Panc1 (cell line): ENCODE results near the gene TMEM164. TPM values are rescaled to one million over a fixed set of nuclear protein-coding genes. Genes with fewer than 3 reads are reported as not detected.

Experiments
- ATAC-seq: fragments of 200-7000 bp; cut with Tn5 transposase; 2 replicates; pipeline ENCODE4 v1.9.1; 2020; ENCODE audit warnings: mild to moderate bottlenecking, moderate library complexity
- BruUV-seq: library from RNA; stranded (reverse); fragments of 400-500 nt; replicated peaks from 2 replicates; lab custom pipeline; 2021; lab: Mats Ljungman, UMichigan
- CTCF ChIA-PET: fragments of 300-600 bp; sonication (Branson Sonifier 250); formaldehyde crosslinking; loops from one replicate; lab custom pipeline; 2022; ENCODE audit warnings: antibody characterized with exemption; lab: Charles Lee
- POLR2A ChIA-PET: fragments of 300-600 bp; sonication (Branson Sonifier 250); formaldehyde crosslinking; loops from one replicate; lab custom pipeline; 2022; ENCODE audit warnings: antibody characterized with exemption; lab: Charles Lee
- DNase-seq: peaks from one replicate; pipeline ENCODE4 v3.0.0-alpha.2; 2010; ENCODE audit warnings: low read depth, low spot score
- H3K27ac ChIP-seq: 2 replicates; pipeline ENCODE4 v1.5.1; 2011; ENCODE audit warnings: mild to moderate bottlenecking, low read length, inconsistent platforms
- H3K27me3 ChIP-seq: fragments of 200-500 bp; sonication (Bioruptor generic); 2 replicates; pipeline ENCODE4 v1.6.0; 2014; ENCODE audit warnings: low read length, inconsistent platforms; ENCODE audit not compliant: control insufficient read depth, insufficient read depth
- H3K36me3 ChIP-seq: fragments of 200-500 bp; sonication (Bioruptor generic); 2 replicates; pipeline ENCODE4 v1.5.1; 2014; ENCODE audit warnings: inconsistent platforms, mild to moderate bottlenecking, low read length, moderate library complexity; ENCODE audit not compliant: control insufficient read depth, insufficient read depth
- H3K4me1 ChIP-seq: 2 replicates; pipeline ENCODE4 v1.5.1; 2011; ENCODE audit warnings: inconsistent platforms, mild to moderate bottlenecking, low read length, moderate library complexity; ENCODE audit not compliant: control insufficient read depth, insufficient read depth
- H3K4me3 ChIP-seq, 2 experiments: 2 replicates each; pipeline ENCODE4 v1.5.1; 2011 to 2012; ENCODE audit warnings: low read depth in 2 of 2, low read length in 2 of 2, mild to moderate bottlenecking in 2 of 2, inconsistent platforms in 1 of 2, moderate library complexity in 1 of 2
- H3K9me3 ChIP-seq: fragments of 200-500 bp; sonication (Bioruptor generic); 2 replicates; pipeline ENCODE4 v1.5.1; 2014; ENCODE audit warnings: low read depth, mild to moderate bottlenecking, inconsistent platforms, low read length, moderate library complexity; ENCODE audit not compliant: control insufficient read depth, insufficient read depth
- CTCF ChIP-seq: fragments of 450-650 bp; IDR thresholded peaks from 2 replicates; pipeline ENCODE4 v1.5.1; 2017; ENCODE audit warnings: mild to moderate bottlenecking
- POLR2AphosphoS5 ChIP-seq: IDR thresholded peaks from 2 replicates; pipeline ENCODE4 v1.6.1; 2012; ENCODE audit warnings: mild to moderate bottlenecking, low read depth, low read length, moderate library complexity
- REST ChIP-seq, 2 experiments: IDR thresholded peaks; 2 replicates each; pipeline ENCODE4 v1.6.1; 2011 to 2012; ENCODE audit warnings: low read depth in 2 of 2, control low read depth in 1 of 2, low read length in 1 of 2, mild to moderate bottlenecking in 1 of 2, moderate library complexity in 1 of 2; ENCODE audit not compliant: insufficient read depth in 1 of 2
- SIN3A ChIP-seq: IDR thresholded peaks from 2 replicates; pipeline ENCODE4 v1.6.1; 2012; ENCODE audit warnings: low read depth, mild to moderate bottlenecking, low read length, moderate library complexity, borderline replicate concordance; ENCODE audit not compliant: insufficient read depth
- TCF7L2 ChIP-seq: IDR thresholded peaks from 2 replicates; pipeline ENCODE4 v1.6.1; 2011; ENCODE audit warnings: mild to moderate bottlenecking, low read depth, low read length, inconsistent platforms
- in situ Hi-C: cut with HindIII; loops from 2 replicates; pipeline ENCODE4 v1.10.0; 2016; ENCODE audit warnings: low sequenced_read_pairs, low pct_unique_long_range_greater_than_20kb
- intact Hi-C: fragments of 100-400 bp; cut with micrococcal nuclease; formaldehyde crosslinking; loops from one replicate; pipeline ENCODE4 v1.10.0; 2022; ENCODE audit not compliant: unreplicated experiment
- total RNA-seq: library from RNA; stranded (reverse); gene quantifications from one replicate; pipeline ENCODE4 v1.2.1, GENCODE V29; 2021; ENCODE audit not compliant: unreplicated experiment

The TMEM164 gene
- total RNA-seq, 1 experiment from 2014 or later: 32.8 TPM

GRCh38 chrX:110213183-110213582 lies 210.3 kb downstream of the TMEM164 start:
- no TSS peak for BruUV-seq
- Histone ChIP-seq H3K9me3 (no peaks in the 10 kb centered on the region), H3K27ac (no peak overlapping the region), H3K36me3 (no peaks in the 10 kb centered on the region), H3K4me1 (no peaks in the 10 kb centered on the region), H3K4me3 (no peak overlapping the region), H3K27me3 (no peaks in the 10 kb centered on the region)
- TF ChIP-seq CTCF (no peak), TCF7L2 (no peak), POLR2AphosphoS5 (no peak), REST (IDR thresholded peaks at IDR 0.05; ENCODE audit: insufficient read depth in 1 of 2, low read depth in 2 of 2, low read length in 1 of 2) (no peak), SIN3A (no peak)
- DNase-seq: no peak
- intact Hi-C loops (no loop called here), in situ Hi-C loops (no loop called here)
- CTCF ChIA-PET: no interaction called here
- no peak for ATAC-seq
- POLR2A ChIA-PET: no interaction called here

GRCh38 chrX:110214684-110215083 lies 211.8 kb downstream of the TMEM164 start:
- no peaks in the 10 kb centered on the region for H3K4me1 ChIP-seq
- H3K27ac ChIP-seq: no peak overlapping the region
- DNase-seq: no peak
- no peak overlapping the region for H3K4me3 ChIP-seq
- no peaks in the 10 kb centered on the region for H3K27me3 ChIP-seq
- TF ChIP-seq SIN3A (no peak), TCF7L2 (no peak), POLR2AphosphoS5 (no peak), CTCF (no peak), REST (IDR thresholded peaks at IDR 0.05; ENCODE audit: insufficient read depth in 1 of 2, low read depth in 2 of 2, low read length in 1 of 2) (no peak)
- H3K9me3 ChIP-seq: no peaks in the 10 kb centered on the region
- no peak for ATAC-seq
- CTCF ChIA-PET: no interaction called here
- H3K36me3 ChIP-seq: no peaks in the 10 kb centered on the region
- no TSS peak for BruUV-seq
- in situ Hi-C loops: no loop called here
- POLR2A ChIA-PET: no interaction called here
- intact Hi-C loops: no loop called here
